LNCaP clone FGC (cell line): ENCODE results near the gene ASB9.
"Not testable (repeated sequence)": the region's sequence is repeated elsewhere in the genome, so short reads cannot be mapped to it uniquely, and the experiment has no call there.

Experiments
- DNase-seq: peaks from one replicate; pipeline ENCODE4 v3.0.0-alpha.2; 2011; ENCODE audit warnings: low read depth
- H3K4me3 ChIP-seq: 2 replicates; pipeline ENCODE4 v1.5.1; 2011; ENCODE audit warnings: mild to moderate bottlenecking, low read depth, low read length, control low read depth
- TF ChIP-seq, protein P1 (sequence below): IDR thresholded peaks from 2 replicates; pipeline ENCODE4 v1.5.1; 2012; ENCODE audit warnings: mild to moderate bottlenecking; ENCODE audit not compliant: control insufficient read depth, insufficient read depth; ENCODE audit errors: extremely low read depth

ASB9 gene

DNA sequence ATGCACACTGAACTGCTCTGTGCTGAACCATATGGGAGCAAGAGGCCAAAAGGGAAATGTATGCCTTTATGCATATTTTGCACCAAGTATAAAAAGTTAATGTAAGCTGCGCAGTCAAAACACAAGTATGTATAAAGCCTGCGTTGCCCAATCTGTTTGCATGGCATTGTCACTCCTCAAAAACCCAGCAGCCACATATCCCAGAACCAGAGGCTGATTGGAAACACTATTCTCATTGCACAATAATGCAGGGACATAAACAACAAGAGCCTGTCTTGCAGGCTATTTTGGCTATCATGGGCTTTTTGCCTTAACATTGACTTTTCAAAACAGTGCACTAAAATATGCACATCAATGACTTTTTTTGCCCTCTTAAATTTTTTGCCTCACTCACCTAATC is 5.1 kb upstream of the ASB9 start:
- TF ChIP-seq, protein P1, sequence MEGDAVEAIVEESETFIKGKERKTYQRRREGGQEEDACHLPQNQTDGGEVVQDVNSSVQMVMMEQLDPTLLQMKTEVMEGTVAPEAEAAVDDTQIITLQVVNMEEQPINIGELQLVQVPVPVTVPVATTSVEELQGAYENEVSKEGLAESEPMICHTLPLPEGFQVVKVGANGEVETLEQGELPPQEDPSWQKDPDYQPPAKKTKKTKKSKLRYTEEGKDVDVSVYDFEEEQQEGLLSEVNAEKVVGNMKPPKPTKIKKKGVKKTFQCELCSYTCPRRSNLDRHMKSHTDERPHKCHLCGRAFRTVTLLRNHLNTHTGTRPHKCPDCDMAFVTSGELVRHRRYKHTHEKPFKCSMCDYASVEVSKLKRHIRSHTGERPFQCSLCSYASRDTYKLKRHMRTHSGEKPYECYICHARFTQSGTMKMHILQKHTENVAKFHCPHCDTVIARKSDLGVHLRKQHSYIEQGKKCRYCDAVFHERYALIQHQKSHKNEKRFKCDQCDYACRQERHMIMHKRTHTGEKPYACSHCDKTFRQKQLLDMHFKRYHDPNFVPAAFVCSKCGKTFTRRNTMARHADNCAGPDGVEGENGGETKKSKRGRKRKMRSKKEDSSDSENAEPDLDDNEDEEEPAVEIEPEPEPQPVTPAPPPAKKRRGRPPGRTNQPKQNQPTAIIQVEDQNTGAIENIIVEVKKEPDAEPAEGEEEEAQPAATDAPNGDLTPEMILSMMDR: no peak
- no peak overlapping the region for H3K4me3 ChIP-seq
- DNase-seq: no peak

DNA sequence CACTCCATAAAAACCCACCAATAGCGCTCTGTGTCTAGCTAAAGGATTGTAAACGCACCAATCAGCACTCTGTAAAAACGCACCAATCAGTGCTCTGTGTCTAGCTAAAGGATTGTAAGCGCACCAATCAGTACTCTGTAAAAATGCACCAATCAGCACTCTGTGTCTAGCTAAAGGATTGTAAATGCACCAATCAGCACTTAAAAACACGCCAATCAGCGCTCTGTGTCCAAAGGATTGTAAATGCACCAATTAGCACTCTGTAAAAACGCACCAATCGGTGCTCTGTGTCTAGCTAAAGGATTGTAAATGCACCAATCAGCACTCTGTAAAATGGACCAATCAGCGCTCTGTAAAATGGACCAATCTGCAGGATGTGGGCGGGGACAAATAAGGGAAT is 3.4 kb upstream of the ASB9 start:
- H3K4me3 ChIP-seq, DNase-seq: not testable (repeated sequence)

DNA sequence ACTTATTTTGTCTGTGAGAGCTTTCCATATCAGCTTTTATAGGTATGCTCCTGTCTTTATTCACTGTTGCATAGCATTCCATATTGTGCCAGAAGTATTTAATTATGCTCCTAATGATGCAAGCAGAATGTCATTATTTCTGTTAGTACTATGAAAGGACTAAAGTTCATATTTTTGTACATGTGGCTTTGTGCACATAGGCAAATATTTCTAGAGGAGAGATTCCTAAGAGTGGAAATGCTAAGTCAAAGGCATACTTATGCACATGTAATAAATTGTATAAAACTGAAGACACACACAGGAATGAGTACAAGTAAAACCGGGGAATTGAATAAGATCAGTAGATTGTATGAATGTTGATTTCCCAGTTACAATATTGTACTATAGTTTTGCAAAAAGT is 1.9 kb upstream of the ASB9 start:
- TF ChIP-seq, protein P1: no peak
- no peak overlapping the region for H3K4me3 ChIP-seq
- DNase-seq: no peak

DNA sequence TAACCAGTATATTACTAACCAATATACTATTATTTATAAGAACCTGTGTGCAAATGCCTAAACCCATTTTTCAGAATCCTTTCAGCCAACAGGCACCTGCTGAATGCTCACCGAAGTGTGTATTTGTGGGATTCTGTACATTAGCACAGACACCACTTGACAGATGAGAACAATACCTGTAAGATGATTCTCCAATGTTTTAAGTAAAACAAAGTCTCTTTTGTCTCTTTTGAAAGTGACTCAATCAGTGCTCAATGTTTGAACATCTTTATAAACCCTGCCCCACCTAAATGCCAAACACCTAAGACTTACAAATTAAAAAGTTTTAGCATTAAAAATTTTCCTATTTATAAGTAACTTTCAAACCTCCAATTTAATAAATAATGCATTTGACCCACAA is 763 bp downstream of the ASB9 start:
- no peak for DNase-seq
- H3K4me3 ChIP-seq: no peak overlapping the region
- TF ChIP-seq, protein P1: no peak

DNA sequence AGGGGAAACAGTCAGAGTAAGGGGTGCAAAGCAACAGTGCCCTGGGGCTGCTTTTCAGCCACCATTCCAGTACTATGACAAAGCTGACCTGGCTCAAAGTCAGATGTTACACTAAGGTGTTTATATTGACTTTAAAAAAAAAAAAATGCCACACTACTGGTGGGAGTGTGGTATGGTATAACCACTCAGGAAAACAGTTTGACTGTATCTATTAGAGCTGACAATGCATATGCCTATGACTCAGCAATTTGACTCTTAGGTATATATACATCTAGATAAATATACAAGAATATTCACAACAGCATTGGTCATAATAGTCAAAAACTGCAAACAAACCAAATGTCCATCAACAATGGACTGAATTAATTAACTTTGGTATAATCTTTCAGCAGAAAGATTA is 15.0 kb downstream of the ASB9 start:
- TF ChIP-seq, protein P1: no peak
- DNase-seq: no peak
- no peak overlapping the region for H3K4me3 ChIP-seq

DNA sequence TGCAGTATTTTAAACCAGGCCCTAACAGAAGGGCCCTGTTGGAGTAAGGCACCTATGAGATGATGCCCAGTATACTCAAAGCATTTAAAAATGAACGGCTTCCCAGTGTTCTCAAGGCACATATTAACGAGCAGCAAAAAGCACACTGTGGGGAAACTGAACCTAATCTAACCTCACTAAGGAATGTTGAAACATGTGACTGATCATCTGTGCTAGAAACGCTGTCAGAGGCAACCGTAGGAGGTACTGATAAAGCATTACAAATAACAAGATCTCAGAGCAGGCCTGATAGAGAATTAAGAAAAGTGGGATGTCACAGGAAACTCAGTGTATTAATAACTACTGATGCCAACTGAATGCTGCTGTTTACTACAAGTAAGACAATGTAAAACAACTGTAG is 24.0 kb downstream of the ASB9 start:
- no peak overlapping the region for H3K4me3 ChIP-seq
- TF ChIP-seq, protein P1: no peak
- no peak for DNase-seq

DNA sequence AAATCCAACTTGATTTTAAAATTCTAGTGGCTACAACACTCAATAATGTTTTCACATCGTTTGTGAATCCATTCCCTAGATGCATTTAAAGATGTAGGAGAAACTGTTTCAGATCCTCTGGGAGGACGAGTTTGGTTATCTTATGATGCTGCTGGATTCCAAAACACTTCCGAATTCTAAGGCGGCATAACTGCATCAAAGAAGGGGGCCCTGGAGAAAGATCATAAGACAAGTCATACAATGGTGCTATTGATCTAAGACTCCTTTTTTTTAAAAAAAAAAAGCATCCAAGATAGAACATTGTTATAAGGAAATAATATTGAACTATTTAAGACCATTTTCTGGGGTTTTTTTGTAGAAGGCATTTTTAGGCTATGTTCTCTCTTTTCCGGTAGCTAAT is 25.5 kb downstream of the ASB9 start:
- TF ChIP-seq, protein P1: no peak
- DNase-seq: no peak
- H3K4me3 ChIP-seq: no peak overlapping the region

DNA sequence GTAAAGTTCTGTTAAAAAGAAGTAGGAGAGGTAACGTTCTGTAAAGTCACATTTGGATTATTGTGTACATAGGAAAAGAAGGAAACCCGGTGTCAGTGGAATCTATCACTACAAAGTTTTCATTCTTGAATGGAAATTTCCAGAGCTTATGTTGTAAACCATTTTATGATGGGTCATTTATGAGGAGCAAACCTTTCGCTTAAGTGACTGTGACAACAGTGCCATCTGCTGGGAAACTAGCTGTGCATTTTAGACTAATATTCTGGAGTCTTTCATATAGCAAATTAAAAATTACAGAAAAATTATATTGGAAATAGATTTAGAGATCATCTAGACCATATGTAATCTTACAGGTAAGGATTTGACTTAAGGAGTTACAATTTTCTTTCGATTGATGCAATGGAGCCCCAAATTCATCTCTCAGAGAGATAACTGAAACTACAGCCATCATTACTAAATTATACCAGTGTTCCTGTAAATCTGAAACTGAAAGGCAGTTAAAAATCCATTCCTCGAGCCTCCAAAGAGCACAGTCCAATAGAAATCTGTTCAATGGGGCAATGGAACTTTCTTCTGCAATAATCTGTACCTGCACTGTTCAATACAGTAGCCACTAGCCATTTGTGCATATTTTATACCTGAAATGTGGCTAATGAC is 26.9 kb downstream of the ASB9 start:
- DNase-seq: peak; percentile 45
- TF ChIP-seq, protein P1: peak; percentile 50
- no peak overlapping the region for H3K4me3 ChIP-seq
